Measurements from ENCODE around the gene MAEA.

Gene MAEA

GRCh38 chr4:1289207-1290164 is at the start of gene MAEA:
Gene MAEA, plus strand, starts transcription at chr4:1289891. Its CDS starts 23 bp downstream, at chr4:1289914.
- peak; percentile 99 for DNase-seq (ENCODE audit: low spot score)

DNA sequence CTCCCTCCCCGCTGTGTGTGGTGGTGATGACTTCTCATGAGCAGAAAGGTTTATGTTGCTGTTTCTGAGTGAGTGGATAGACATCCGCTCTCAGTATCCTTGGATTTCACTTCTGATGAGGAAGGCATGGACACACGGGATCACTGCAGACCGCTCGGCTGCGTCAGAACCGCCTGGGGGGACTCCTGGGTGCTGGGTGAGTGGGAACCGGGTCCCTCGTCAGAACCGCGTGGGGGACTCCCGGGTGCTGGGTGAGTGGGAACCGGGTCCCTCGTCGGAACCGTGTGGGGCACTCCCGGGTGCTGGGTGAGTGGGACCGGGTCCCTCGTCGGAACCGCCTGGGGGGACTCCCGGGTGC is 49.8 kb upstream of the MAEA start:
- no peak for DNase-seq (ENCODE audit: low spot score)

DNA sequence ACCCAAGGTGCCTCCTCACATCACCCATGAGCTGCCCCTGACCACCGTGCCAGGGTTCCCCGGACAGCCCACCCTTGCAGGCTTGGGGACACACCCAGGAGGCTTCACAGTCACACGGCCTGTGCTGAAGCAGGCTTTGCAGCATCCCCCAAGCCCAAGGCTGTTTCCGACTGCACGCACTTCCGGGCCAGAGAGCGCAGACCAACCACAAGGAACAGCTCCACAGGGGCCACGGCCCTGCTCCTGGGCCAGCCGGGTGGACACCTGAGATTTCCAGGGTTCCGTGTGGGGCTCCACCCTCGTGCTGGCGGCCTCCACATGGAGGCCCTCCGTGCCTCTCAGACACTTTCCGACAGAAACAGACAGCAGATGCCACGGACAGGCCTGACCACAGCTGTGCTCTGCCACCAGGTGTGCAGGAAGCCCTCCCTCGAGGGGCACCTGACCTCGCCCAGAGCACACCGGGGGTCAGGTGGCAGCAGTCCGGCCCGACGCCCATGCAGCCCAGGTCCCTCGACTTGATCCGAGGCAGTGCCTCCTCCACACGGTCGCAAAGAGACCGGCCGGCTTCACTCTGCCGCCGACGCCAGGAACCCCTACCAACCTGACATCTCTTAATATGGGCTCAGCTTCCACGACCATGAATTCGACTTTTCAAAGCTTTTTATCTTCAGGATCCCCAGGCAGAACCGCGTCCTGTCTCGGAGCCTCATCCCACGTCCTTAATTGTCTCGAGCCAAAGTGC is 48.8 kb upstream of the MAEA start:
- DNase-seq (ENCODE audit: low spot score): no peak

- DNase-seq (ENCODE audit: low spot score): no peak
Observed at GRCh38 chr4:1241466-1241935, 48.2 kb upstream of the MAEA start.

DNA sequence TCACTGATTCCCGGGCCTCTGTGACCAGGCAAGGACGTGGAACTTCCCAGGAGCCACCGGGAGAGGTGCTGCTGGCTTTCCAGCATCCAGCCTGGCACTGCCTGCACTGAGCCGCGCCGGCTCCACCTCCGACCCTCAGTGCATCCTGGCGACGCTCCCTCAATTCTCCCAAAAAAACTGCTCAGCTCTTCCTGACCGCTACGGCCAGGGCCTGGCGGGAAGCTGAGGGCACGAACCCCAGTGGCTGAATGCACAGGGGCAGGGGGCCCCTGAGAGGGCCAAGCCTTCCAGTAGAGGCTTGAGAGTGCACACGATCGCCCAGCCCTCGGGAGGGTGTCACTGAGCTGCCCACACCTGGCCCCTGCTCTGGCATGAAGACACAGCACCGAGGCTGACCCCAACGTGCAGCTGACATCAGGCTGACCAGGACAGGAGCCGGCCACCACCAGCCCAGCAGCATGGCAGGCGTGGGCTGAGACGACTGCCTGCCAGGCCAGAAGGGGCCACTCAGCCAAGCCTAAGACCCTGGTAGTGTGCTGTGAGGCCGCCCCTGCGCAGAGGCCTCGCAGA is 47.7 kb upstream of the MAEA start:
- no peak for DNase-seq (ENCODE audit: low spot score)

DNA sequence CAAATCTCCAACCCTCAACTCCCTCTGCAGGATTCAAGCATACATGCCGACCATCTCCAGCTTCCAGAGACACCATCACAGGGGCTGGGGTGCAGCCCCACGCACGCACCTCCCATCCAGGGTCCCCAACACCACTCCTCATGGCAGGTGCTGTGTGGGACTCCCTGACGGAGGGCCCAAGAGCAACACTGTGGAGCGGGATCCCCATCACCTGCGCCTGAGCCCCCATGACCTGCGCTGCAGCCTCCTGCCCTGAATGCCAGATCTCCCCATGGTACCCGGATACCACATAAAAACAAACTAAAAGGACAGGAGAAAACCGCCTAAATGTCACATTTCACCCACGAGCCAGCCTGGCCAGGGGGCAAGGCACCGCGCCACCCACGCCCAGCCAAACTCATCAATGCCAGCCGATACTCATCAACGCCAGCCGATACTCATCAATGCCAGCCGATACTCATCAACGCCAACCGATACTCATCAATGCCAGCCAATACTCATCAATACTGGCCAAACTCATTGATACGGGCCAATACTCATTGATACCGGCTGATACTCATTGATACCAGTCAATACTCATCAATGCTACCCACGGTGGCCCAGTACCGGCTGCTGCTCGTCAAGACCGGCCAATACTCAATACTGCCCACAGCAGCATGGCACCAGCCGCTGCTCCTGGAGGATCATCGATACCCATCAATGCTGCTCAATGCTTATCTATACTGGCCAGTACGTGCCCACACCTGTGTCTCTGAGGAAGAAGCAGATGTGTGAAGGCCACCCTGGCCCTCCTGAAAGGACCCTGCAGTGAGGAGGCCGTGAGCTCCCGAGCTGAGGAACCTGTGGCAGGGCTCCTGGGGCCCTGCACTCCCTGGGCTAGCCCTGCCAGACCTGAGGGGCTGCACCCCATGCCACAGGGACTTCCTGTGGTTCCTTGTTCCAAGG is 46.9 kb upstream of the MAEA start:
- DNase-seq (ENCODE audit: low spot score): no peak

DNA sequence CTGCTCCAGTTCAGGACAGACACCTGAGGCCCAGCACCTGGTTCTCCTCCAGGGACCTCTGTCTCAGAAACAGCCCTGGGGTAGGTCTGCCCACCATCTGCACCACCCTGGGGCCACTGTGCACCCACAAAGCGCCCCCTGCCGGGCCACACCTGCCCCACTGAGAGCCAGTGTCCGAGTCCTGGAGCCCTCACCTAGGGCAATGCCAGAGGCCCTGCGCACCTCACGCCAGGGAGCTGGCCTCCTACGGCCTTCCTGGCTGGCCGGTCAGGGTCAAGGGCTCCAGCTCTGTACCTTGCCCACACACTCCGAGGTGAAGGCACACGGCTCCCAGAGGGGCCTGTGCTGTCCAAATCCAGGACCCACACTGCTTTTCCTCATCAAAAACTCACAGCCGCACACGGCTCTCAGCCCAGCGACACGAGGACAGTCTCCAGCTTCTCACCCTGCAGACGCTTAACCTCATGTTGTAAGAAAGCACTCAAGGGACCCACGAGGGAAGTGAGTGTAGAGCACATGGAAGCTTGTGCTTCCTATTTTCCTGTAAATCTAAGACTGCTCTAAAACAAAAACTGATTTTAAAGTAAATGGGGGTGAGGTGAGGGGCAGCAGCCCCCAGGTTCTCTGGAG is 46.1 kb upstream of the MAEA start:
- DNase-seq (ENCODE audit: low spot score): no peak

- no peak for DNase-seq (ENCODE audit: low spot score)
Observed at GRCh38 chr4:1244081-1244977, 45.4 kb upstream of the MAEA start.

- no peak for DNase-seq (ENCODE audit: low spot score)
Observed at GRCh38 chr4:1244978-1245471, 44.7 kb upstream of the MAEA start.

DNA sequence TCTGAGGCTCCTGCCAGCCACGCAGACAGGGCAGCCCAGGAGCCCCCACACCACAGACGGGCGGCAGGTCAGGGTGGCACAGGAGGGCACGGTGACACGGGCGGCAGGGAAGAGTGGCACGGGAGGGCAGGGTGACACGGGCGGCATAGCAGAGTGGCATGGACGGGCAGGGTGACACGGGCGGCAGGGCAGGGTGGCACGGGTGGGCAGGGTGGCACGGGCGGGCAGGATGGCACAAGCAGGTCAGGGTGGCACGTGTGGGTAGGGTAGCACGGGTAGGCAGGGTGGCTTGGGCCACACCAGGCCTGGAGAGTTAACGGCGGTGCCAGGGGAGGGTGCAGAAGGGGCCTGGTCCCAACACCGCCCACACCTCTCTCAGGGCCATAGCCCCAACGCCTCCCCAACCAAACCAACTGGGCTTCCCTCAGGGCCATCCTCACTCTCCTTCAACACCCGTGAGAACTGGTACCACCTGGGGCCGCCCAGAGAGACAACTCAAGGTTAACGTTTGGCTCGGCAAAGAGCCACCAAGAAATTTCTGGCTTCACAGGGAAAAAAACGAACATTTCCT is 44.1 kb upstream of the MAEA start:
- DNase-seq (ENCODE audit: low spot score): no peak

DNA sequence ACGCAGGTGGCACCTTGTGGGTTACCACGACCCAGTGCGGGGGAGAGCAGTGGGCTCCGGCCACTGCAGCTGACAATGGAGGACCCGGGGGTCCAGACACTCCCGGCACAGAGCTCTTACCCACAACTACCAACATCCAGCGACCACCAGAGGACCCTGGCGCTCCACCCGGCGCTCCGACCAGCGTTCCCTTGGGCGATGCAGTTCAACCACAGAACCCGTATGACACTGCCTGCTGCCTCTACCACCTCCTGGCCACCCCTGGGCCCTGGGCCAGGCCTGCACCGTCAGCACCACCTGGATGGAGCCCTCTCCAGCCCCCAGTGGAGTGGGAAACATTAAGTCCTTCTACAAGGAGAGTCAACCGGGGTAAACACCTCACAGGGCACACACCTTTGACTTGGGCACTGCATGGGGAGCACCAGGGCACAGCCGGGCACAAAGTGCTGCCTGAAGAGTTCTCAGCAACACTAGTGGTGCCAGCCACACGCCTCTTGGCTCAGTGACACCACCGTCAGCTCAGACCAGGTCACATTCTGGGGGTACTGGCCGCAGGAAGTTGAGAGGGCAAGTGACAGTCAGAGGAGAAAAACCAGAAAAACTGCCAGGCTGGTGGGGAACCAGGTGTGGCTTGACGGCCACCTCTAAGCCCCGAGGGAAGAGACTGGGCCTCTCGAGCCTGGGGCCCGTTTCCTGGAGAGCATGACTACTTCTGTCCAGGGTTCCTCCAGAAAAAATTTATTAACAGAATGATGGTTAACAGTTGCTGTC is 43.4 kb upstream of the MAEA start:
- DNase-seq (ENCODE audit: low spot score): no peak

GRCh38 chr4:1246901-1247863 is 42.5 kb upstream of the MAEA start:
- no peak for DNase-seq (ENCODE audit: low spot score)

DNA sequence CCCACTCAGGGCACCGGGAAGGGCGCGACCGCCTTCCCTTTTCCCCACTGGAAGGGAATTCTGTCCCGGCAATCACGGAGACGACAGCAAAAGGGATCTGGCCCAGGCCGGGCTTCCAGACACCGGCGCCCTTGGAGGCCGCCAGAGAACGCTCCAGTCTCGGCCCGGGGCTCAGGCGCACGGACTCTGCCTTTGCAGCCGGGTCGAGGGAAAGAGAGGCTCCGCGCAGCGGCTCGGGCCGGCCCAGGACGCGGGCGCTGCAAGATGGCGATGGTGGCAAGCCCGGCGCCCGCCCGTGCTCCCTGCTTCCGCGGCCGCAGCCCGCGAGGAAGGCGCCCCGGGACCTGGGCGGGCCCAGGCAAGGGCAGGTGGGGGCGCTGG is 41.8 kb upstream of the MAEA start:
- DNase-seq (ENCODE audit: low spot score): no peak

DNA sequence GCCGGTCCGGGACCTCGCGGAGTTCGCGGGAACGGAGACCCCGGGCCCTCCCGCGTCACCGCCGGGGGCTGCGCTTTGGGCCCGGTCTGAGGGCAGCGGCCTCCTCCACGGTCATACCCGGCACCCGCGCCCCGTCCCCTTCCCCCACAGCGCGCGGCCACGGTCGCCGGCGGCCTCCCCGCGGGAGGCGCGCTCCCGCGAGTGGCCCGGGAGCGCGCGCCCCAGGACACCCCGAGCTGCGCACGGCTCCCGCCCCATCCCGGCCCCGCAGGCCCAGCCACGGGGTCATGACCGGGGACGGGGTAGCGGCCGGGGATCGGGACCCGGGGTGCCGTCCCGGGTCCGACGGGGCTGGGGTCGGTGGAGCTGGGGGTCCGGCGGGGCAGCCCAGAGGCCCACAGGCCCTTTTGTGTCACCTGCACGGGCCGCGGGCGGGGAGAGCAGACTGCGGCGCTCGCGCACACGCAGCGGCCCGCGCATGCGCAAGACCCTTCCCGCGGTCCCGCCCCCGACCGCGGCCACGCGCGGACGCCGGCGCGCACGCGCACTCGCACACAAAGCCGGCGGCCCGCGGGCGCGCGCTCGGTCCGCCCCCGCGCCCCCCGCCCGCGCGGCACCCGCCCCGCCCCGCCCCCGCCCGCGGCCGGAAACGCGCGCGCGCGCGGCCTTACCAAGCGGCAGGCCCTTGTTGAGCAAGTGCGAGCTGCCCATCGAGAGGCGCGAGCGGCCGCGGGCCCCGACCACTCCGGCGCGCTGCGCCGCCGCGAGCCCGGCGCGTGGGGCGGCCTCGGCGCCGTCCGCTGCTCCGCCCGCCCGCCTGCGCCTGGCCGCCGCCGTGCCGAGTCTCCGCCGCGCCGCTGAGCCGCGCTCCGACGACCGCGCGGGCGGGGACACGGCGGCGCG is 41.2 kb upstream of the MAEA start, which contains the start of gene CTBP1:
Gene CTBP1, minus strand, starts transcription at position 886 of the 903 bp plus-strand sequence. CDS start 7,799 bp downstream, outside the sequence.
- peak; percentile 82 for DNase-seq (ENCODE audit: low spot score)

DNA sequence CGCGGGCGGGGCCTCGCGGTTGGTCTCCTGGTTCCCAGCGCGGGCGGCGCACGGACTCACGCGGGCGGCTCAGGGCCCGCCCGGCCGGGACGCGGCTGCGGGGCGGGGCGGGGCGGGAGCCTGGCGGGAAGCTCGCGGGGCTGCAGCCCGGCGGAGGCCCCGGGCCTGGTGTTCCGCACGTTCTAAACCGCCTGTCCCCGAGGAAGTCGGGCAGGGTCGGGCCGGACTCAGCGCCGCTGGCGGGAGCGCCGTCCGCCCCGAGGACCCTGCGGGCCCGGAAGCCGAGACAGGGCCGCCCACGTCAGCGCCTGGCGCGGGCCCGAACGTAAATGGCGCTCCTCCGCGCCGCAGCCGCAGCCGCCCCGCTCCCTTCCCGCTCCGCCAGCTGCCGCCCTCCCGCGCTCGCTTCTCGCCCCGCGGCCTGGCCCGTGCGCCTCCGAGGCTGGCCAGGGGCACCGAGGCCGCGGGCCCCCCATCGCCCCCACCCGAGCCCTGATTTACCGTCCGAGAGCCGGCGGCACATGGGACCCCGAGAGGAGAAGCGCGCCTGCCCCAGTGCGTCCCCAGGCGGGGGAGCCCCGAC is 40.5 kb upstream of the MAEA start:
- DNase-seq (ENCODE audit: low spot score): peak; percentile 77
